ENCODE results near the gene PCDH9.

The PCDH9 gene

GRCh38 chr13:67137044-67137735 lies 92.9 kb downstream of the PCDH9 start:
- H3K4me1 ChIP-seq (ENCODE audit: insufficient read depth, insufficient read length): no peaks in the 10 kb centered on the region
- H3K4me3 ChIP-seq (ENCODE audit: insufficient read length, low read depth): no peak overlapping the region
- H3K27me3 ChIP-seq (ENCODE audit: insufficient read depth, insufficient read length): no peaks in the 10 kb centered on the region
- TF ChIP-seq YY1 (IDR thresholded peaks at IDR 0.05; ENCODE audit: insufficient read depth, insufficient read length) (no peak), SUZ12 (IDR thresholded peaks at IDR 0.05; ENCODE audit: extremely low read depth, insufficient read depth, insufficient read length) (no peak), ZNF274 (IDR thresholded peaks at IDR 0.05; ENCODE audit: low read depth, low read length) (no peak)
- H3K9ac ChIP-seq (ENCODE audit: insufficient read length, low read depth): no peak overlapping the region
- no peak for DNase-seq (ENCODE audit: low read depth, low spot score)
- no peaks in the 10 kb centered on the region for H3K9me3 ChIP-seq (ENCODE audit: insufficient read depth, low read length)
- H3K36me3 ChIP-seq (ENCODE audit: insufficient read depth, insufficient read length, low read length): no peaks in the 10 kb centered on the region

DNA sequence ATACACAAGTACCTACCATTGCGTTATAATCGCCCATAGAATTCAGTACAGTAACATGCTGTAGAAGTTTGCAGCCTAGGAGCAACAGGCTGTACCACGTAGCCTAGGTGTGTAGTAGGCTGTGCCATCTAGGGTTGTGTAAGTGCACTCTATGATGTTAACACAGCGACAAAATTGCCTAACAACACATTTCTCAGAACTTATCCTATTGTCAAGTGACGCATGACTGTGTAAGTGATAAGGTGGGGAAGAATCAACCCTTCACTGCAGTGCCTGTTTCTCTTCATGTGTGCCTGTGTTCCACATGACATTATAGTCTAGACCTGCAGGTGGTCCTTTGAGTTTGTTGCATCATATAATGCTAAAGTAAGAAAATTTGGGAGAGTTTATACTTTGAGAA lies 94.0 kb downstream of the PCDH9 start:
- H3K27me3 ChIP-seq (ENCODE audit: insufficient read depth, insufficient read length): no peaks in the 10 kb centered on the region
- no peak for DNase-seq (ENCODE audit: low read depth, low spot score)
- no peak overlapping the region for H3K9ac ChIP-seq (ENCODE audit: insufficient read length, low read depth)
- H3K36me3 ChIP-seq (ENCODE audit: insufficient read depth, insufficient read length, low read length): no peaks in the 10 kb centered on the region
- no peak overlapping the region for H3K4me3 ChIP-seq (ENCODE audit: insufficient read length, low read depth)
- no peaks in the 10 kb centered on the region for H3K4me1 ChIP-seq (ENCODE audit: insufficient read depth, insufficient read length)
- TF ChIP-seq SUZ12 (IDR thresholded peaks at IDR 0.05; ENCODE audit: extremely low read depth, insufficient read depth, insufficient read length) (no peak), ZNF274 (IDR thresholded peaks at IDR 0.05; ENCODE audit: low read depth, low read length) (no peak), YY1 (IDR thresholded peaks at IDR 0.05; ENCODE audit: insufficient read depth, insufficient read length) (no peak)
- H3K9me3 ChIP-seq (ENCODE audit: insufficient read depth, low read length): no peaks in the 10 kb centered on the region

DNA sequence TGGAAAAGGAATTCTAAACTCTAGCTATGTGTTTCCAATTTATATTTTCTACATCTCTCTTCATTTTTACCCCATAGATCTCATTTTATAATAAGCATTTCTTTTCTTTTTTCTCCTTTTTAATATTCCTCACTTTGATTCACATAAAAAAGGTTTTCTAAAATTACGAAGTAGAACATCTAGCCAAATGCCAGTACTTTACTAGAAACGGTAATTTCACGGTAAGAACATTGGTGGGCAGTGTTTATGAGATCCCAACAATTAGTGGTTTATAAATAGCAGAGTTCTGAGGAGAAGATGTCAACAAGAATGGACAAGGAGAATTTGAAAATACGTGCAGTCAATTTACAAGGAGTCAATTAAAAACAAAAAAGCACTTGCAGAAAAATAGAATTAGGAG lies 94.8 kb downstream of the PCDH9 start:
- Histone ChIP-seq H3K36me3 (ENCODE audit: insufficient read depth, insufficient read length, low read length) (no peaks in the 10 kb centered on the region), H3K27me3 (ENCODE audit: insufficient read depth, insufficient read length) (no peaks in the 10 kb centered on the region), H3K9ac (ENCODE audit: insufficient read length, low read depth) (no peak overlapping the region), H3K9me3 (ENCODE audit: insufficient read depth, low read length) (no peaks in the 10 kb centered on the region), H3K4me1 (ENCODE audit: insufficient read depth, insufficient read length) (no peaks in the 10 kb centered on the region), H3K4me3 (ENCODE audit: insufficient read length, low read depth) (no peak overlapping the region)
- TF ChIP-seq ZNF274 (IDR thresholded peaks at IDR 0.05; ENCODE audit: low read depth, low read length): no peak
- no peak for TF ChIP-seq SUZ12 (IDR thresholded peaks at IDR 0.05; ENCODE audit: extremely low read depth, insufficient read depth, insufficient read length)
- DNase-seq (ENCODE audit: low read depth, low spot score): no peak

GRCh38 chr13:67134417-67135129 lies 95.6 kb downstream of the PCDH9 start:
- H3K9me3 ChIP-seq (ENCODE audit: insufficient read depth, low read length): no peaks in the 10 kb centered on the region
- no peak overlapping the region for H3K9ac ChIP-seq (ENCODE audit: insufficient read length, low read depth)
- no peaks in the 10 kb centered on the region for H3K27me3 ChIP-seq (ENCODE audit: insufficient read depth, insufficient read length)
- H3K36me3 ChIP-seq (ENCODE audit: insufficient read depth, insufficient read length, low read length): no peaks in the 10 kb centered on the region
- H3K4me1 ChIP-seq (ENCODE audit: insufficient read depth, insufficient read length): no peaks in the 10 kb centered on the region
- no peak overlapping the region for H3K4me3 ChIP-seq (ENCODE audit: insufficient read length, low read depth)
- no peak for DNase-seq (ENCODE audit: low read depth, low spot score)
- TF ChIP-seq ZNF274 (IDR thresholded peaks at IDR 0.05; ENCODE audit: low read depth, low read length) (no peak), YY1 (IDR thresholded peaks at IDR 0.05; ENCODE audit: insufficient read depth, insufficient read length) (no peak), SUZ12 (IDR thresholded peaks at IDR 0.05; ENCODE audit: extremely low read depth, insufficient read depth, insufficient read length) (no peak)

- Histone ChIP-seq H3K27me3 (ENCODE audit: insufficient read depth, insufficient read length) (no peaks in the 10 kb centered on the region), H3K9ac (ENCODE audit: insufficient read length, low read depth) (no peak overlapping the region), H3K4me3 (ENCODE audit: insufficient read length, low read depth) (no peak overlapping the region), H3K4me1 (ENCODE audit: insufficient read depth, insufficient read length) (no peaks in the 10 kb centered on the region), H3K36me3 (ENCODE audit: insufficient read depth, insufficient read length, low read length) (no peaks in the 10 kb centered on the region), H3K9me3 (ENCODE audit: insufficient read depth, low read length) (no peaks in the 10 kb centered on the region)
- TF ChIP-seq ZNF274 (IDR thresholded peaks at IDR 0.05; ENCODE audit: low read depth, low read length): no peak
- TF ChIP-seq YY1 (IDR thresholded peaks at IDR 0.05; ENCODE audit: insufficient read depth, insufficient read length): no peak
- TF ChIP-seq SUZ12 (IDR thresholded peaks at IDR 0.05; ENCODE audit: extremely low read depth, insufficient read depth, insufficient read length): no peak
- no peak for DNase-seq (ENCODE audit: low read depth, low spot score)
Observed at GRCh38 chr13:67133476-67133875, 96.7 kb downstream of the PCDH9 start.

DNA sequence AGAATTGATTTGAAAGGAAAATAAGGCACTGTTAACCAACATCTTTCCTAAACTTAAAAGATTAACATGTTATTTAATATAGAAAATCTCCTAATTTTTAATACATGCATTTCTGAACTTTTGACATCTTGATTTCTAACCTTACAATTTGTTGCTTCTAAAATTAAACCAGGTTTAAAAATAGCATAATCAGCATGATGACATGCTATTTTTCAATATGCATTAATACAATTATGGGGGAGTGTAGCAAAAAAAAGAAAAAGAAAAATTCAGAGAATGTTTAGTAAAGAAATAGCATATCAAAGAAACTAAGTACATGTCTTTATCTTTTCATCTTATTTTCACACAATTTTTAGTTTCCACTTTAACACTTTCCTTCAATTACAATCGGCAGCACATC lies 98.7 kb downstream of the PCDH9 start:
- no peak overlapping the region for H3K9ac ChIP-seq (ENCODE audit: insufficient read length, low read depth)
- no peaks in the 10 kb centered on the region for H3K4me1 ChIP-seq (ENCODE audit: insufficient read depth, insufficient read length)
- TF ChIP-seq SUZ12 (IDR thresholded peaks at IDR 0.05; ENCODE audit: extremely low read depth, insufficient read depth, insufficient read length): no peak
- no peak for TF ChIP-seq ZNF274 (IDR thresholded peaks at IDR 0.05; ENCODE audit: low read depth, low read length)
- TF ChIP-seq YY1 (IDR thresholded peaks at IDR 0.05; ENCODE audit: insufficient read depth, insufficient read length): no peak
- H3K36me3 ChIP-seq (ENCODE audit: insufficient read depth, insufficient read length, low read length): no peaks in the 10 kb centered on the region
- DNase-seq (ENCODE audit: low read depth, low spot score): no peak
- no peaks in the 10 kb centered on the region for H3K9me3 ChIP-seq (ENCODE audit: insufficient read depth, low read length)
- no peaks in the 10 kb centered on the region for H3K27me3 ChIP-seq (ENCODE audit: insufficient read depth, insufficient read length)
- no peak overlapping the region for H3K4me3 ChIP-seq (ENCODE audit: insufficient read length, low read depth)

- H3K4me3 ChIP-seq (ENCODE audit: insufficient read length, low read depth): no peak overlapping the region
- no peak overlapping the region for H3K9ac ChIP-seq (ENCODE audit: insufficient read length, low read depth)
- TF ChIP-seq ZNF274 (IDR thresholded peaks at IDR 0.05; ENCODE audit: low read depth, low read length) (no peak), YY1 (IDR thresholded peaks at IDR 0.05; ENCODE audit: insufficient read depth, insufficient read length) (no peak), SUZ12 (IDR thresholded peaks at IDR 0.05; ENCODE audit: extremely low read depth, insufficient read depth, insufficient read length) (no peak)
- H3K27me3 ChIP-seq (ENCODE audit: insufficient read depth, insufficient read length): no peaks in the 10 kb centered on the region
- H3K9me3 ChIP-seq (ENCODE audit: insufficient read depth, low read length): no peaks in the 10 kb centered on the region
- H3K4me1 ChIP-seq (ENCODE audit: insufficient read depth, insufficient read length): no peaks in the 10 kb centered on the region
- no peaks in the 10 kb centered on the region for H3K36me3 ChIP-seq (ENCODE audit: insufficient read depth, insufficient read length, low read length)
- no peak for DNase-seq (ENCODE audit: low read depth, low spot score)
Observed at GRCh38 chr13:67130444-67130843, 99.7 kb downstream of the PCDH9 start.

Measured in NT2/D1 (cell line).